Gastrocnemius medialis (tissue), 4 donors: ENCODE measurements around the gene CD46.

Experiments
- CTCF ChIP-seq, 5 experiments: fragments of 450-650 bp in 3 of 5; fragments of 200-600 bp in 2 of 5; sonication (generic) in 2 of 5; IDR thresholded peaks in 4 of 5; conservative IDR thresholded peaks in 1 of 5; 1 replicate in 4 of 5; 2 replicates in 1 of 5; pipeline ENCODE4 v1.5.1; 2016 to 2019; ENCODE audit warnings: antibody characterized with exemption in 5 of 5, mild to moderate bottlenecking in 3 of 5, moderate library complexity in 3 of 5
- POLR2A ChIP-seq, 2 donors: fragments of 450-650 bp; IDR thresholded peaks; one replicate each; pipeline ENCODE4 v1.6.1; 2017; ENCODE audit warnings: antibody characterized with exemption in 2 of 2, mild to moderate bottlenecking in 2 of 2, moderate library complexity in 2 of 2

GRCh38 chr1:207703712-207704111, 48.1 kb upstream of the CD46 start:
- no peak for TF ChIP-seq CTCF (IDR thresholded peaks at IDR 0.05 in 4 of 5, conservative IDR thresholded peaks at IDR 0.05 in 1 of 5)
- TF ChIP-seq POLR2A (IDR thresholded peaks at IDR 0.05) = no peak
